HG03469 (cell line): ENCODE results near the gene TMEM150A.
"Not testable (repeated sequence)": the region's sequence is repeated elsewhere in the genome, so short reads cannot be mapped to it uniquely, and the experiment has no call there.

Source experiments
- ATAC-seq: cut with Tn5 transposase; IDR thresholded peaks from one replicate; pipeline ENCODE4 v1.9.1; 2021; ENCODE audit warnings: mild to moderate bottlenecking, moderate library complexity, moderate number of reproducible peaks; ENCODE audit not compliant: unreplicated experiment

Gene TMEM150A

DNA sequence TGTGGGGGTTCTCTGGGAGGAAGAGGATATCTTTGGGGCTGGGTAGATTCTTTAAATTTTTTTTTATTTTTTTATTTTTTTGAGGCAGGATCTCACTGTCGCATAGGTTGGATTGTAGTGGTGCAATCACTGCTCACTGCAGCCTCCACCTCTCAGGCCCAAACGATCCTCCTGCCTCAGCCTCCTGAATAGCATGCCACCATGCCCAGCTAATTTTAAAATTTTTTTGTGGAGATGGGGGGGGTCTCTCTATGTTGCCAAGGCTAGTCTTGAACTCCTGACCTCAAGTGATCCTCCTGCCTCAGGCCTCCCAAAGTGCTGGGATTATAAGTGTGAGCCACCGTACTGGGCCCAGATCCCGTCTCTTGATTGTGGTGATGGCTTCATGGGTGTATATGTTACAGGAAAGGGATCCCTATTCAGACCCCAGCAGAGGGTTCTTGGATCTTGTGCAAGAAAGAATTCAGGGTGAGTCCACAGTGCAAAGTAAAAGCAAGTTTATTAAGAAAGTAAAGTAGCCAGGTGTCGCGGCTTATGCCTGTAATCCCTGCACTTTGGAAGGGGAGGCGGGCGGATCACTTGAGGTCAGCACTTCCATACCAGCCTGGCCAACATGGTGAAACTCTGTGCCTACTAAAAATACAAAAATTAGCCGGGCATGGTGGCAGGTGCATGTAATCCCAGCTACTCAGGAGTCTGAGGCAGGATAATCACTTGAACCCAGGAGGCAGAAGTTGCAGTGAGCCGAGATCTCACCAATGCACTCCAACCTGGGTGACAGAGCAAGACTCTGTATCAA, 11.4 kb upstream of the TMEM150A start:
- no peak for ATAC-seq

DNA sequence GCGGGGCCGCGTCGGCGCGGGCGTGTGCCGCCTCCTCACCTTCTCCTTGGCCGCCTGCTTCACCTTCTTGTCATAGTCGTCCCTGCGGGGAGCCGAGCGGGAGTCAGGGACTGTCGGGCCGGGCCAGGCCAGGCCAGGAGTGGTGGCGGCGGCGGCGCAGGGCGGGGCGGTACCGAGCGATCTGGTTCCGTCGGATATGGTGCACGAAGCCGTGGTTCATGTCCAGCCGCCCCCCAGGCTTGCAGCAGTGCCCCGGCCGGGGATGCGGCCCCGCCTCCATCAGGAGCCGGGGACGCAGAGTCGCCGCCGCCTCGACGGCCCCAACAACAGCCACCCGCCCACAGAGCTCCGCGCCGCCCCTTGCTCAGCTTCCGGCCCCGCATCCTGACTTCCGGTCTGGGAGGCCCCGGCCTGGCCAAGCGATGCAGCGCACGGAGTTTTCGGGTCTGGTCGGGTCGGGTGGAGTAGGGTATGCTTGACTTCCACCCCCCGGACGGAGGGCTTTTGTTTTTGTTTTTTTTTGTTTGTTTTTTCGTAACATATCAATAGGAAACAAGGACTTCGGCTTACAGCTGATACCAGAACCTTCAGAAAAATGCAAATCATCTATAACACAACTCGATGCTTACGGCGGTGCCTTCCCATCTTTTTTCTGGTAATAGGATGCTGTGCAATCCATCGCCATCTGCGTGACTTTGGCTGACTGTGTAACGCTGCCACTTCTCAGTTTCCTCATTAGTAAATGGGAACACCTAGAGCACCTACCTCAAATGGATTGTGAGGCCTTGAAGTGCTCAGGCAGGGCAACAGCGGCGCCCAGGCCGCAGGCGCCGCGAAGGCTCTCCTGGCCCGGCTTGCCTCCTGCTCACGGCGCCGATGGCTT, 9.4 kb upstream of the TMEM150A start, which contains the start of gene C2orf68:
C2orf68 (minus strand) TSS at position 362 of the 883 bp plus-strand sequence; CDS start at position 280, 82 bp downstream.
- peak; percentile 48 for ATAC-seq

DNA sequence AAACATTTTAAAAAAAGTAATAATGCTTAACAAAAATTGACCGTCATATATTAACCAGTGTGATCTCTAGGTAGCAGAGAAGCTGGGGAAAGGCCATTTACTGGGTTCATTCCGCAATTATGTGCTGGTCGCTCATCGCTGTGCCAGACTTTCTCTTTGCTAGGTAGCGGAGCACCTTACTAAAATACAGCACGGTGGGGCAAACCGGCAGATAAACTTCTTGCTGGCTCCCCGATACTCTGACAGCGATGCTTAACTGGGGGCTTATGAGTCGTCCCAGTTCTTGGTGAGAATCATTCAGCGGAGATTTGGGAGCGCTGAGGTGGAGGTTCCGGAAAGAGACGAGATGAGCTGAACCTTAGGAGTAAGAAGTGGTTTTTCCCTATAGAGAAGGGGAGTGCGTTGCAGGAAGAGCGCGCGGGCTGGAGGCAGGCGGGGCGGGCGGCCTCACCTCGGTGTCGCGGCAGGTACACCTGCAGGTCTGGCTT, 8.8 kb upstream of the TMEM150A start:
- ATAC-seq: no peak

DNA sequence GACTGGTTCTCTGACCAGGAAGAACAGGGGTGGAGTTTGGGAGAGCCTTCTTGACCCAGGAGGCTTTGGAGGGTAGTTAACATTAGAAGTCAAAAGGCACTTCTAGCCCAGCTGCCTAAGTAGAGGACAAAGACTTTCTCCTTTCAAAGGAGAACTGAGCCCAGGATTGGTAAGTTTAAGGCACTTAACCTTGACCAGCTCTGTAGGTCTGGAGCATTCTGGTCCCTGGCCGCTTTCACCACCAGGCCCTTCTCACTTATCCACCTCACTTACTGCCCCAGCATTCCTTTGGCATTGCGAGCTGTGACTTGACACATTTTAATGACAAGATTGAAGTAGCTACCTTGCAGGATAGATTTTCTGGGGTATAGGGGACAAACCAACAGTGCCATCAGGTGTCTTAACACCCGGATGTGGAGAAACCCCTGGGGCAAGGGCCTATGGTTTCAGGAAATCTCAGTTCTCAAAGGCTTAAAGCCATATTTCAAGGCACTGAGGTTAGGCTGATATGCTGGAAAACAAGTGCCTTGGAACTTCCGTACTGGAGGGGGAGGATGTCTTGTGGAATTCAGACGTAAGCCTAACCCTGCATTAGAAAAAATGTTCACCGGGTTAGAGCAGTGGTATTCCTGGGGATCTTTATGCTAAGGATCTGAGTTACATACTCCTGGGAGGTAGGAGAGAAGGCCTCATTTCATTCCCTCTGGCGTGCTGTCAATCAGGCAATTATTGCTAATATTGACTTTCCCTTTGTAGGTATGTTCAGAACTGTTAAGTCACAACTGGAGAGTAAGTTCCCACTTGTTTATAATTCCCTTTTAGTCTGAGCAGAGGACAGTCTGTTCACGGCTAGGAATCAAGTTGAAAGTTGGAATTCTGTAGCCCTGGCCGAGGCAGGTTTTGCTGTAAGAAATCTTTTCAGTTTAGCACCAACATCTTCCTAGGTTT, 5.0 kb upstream of the TMEM150A start:
- ATAC-seq: no peak

DNA sequence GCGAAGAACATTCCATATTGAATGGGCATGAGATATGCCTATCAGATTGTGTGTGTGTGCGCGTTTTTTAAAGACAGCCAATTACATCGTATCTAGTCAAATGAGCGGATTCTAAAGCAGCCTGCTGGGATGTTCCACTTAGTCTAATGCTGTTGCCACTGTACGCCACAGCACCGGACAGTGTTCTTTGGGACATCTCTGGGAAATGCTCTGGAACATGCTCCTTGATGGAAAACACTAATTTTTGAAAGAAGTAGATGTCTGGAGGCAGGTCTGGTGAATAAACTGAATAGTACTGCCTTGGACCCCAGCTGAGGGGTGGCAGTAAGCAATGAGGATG, 3.6 kb upstream of the TMEM150A start:
- no peak for ATAC-seq

DNA sequence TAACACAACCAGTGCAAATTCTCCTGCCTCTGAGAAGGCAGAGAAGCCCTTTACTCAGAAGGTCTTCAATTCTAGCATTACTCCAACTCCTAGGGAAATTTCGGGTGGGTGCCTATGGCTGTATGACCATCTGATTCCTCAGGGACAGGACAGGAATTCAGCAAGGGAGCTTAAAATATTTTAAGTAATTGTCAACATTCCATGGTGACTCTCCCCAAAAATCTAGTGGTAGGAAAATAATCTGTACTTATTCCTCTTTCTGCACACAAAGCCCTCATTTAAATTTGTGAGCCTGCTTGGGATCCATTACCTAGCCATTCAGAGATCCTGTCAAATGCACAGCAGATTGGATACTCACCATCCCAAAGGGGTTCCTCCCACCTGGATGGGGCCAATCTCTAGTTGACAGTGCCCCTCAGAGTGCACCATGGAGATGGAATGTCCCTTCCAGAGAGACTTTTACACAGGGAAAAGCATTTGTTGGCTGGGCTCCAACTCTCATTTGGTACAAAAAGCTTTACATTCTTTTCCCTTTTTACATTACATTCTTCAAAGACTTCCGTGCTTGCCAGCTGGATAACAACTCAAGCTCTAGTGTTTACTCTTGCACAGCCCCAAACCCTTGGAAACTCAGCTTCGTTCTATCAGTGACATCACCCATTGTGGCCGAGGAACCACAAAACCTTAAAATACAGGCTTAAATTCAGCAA, 3.1 kb upstream of the TMEM150A start:
- ATAC-seq: no peak

DNA sequence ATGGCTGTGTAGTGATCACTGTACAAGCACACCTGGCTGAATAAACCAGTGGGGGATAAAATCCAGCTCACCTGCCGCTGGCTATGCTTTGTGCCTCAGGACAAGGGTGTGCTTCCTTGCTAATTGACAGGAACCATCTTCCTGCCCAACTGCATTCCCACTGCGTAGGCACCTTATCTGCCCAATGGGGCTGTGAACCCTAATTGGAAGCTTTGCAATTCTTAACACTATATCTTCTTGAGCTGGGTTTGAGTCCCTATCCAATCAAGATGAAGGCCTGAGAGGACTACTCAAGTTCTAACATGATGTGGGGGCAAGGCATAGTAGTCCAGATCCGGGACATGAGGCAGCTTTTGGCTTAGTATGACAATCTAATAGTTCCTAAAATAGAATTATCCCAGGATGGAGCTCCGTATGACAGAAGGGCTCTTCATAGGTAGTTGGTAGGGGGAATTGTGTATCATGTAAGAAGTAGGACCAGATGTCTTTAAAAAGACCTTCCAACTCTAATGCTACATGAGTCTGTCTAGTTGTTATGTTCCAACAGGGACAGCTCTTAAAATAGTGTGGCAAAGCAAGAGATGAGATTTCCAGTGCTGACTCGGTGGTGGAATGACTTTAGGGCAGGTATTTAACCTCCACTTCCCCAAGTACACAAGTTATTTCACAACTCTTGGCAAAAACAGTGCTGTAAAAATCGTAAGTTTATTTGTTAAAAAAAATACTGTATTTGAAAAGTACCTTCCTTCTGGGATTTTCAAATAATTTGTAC, 2.3 kb upstream of the TMEM150A start:
- no peak for ATAC-seq

DNA sequence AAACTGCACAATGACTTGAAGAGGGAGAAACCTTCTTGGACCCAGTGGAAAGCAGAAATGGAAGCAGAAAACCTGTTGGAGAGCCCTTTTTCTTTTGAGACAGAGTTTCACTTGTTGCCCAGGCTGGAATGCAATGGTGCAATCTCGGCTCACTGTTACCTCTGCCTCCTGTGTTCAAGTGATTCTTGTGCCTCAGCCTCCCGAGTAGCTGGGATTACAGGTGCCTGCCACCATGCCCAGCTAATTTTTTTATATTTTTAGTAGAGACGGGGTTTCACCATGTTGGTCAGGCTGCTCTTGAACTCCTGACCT, 1.6 kb upstream of the TMEM150A start:
- ATAC-seq: not testable (repeated sequence)

DNA sequence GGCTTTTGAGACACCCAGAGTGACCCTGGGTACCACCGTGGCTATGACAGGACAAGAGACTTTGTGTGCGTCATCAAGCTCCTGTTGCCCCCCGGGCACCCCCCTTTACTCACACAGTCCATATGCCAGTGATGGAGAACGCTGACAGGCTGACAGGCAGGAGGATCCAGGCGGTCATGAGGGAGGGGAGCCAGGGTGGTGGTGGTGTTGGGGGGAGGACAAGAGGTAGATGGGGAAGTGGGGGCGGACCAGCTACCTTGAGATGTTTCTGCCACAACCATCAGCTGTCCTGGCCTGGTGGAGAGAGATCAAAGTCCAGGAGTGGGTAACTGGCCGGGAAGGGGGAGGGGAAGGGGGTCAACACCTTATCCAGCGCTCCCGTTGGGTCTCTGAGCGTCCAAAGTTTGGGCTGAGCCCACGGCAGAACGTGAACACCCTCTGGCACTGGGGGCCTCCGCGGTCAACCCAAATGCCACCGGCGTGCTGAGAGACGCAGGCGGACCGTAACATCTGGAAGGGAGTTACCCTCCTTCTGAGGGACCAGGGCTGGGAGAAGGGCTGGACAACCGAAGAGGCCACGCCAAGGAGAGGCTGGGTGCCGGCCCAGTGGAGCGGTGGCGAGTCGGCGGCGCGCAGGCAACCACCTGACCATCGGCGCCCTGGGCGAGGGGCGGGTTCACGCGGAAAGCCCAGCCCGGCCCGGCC, 575 bp downstream of the TMEM150A start:
- ATAC-seq: peak; percentile 6

DNA sequence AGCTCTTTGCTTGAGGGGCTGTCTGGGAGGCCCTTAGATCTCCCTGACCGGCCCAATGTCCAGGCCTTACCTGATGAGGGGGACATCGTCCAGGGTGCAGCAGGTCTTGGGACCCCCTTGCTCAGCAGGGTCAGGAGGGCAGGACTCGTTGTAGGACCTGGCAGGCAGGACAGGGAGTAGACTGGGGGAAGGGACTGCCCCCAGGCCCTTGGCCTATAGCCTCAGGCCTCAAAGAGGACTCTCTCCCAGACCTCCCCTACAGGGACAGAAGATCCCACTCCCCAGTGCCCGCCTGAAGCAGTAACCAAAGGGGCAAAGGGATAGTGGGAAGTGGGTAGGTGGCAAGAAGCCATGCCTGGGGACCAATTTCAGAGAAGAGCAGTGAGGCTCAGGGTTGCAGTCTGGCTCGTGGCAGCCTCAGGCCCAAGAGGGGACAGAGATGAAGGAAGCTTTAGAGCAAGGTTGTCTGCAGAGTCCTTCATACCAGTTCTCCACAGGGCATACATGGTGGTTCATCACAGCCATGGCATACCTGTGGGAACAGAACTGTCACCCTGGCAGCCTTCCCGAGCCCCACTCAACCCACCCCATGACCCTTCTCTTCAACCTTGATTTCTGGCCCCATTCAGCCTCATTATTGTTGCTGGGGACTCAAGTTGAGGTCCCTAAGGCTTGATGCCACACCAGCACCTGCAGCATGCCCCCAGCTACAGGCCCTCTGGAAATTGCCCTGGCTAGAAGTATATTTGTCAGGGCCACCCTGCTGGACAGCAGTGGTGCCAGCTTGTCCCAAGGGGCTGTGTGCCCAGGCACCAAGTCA, 1.3 kb downstream of the TMEM150A start:
- no peak for ATAC-seq

DNA sequence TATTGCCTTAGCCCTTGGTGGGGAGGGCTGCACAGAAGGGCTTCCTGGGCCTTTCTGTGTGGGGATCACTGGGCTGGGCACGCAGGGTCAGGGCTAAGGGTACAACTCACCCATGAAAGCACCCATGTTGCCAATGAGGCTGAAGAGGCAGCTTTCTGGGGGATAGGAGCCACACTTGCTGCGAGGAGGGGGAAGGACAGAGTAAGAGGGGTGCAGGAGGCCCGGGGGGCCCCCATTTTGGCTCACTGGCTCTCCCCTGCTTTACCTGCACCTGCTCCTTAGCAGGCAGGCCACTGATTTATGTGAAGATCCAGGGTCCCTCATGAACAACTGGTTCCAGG, 2.3 kb downstream of the TMEM150A start:
- ATAC-seq: no peak

DNA sequence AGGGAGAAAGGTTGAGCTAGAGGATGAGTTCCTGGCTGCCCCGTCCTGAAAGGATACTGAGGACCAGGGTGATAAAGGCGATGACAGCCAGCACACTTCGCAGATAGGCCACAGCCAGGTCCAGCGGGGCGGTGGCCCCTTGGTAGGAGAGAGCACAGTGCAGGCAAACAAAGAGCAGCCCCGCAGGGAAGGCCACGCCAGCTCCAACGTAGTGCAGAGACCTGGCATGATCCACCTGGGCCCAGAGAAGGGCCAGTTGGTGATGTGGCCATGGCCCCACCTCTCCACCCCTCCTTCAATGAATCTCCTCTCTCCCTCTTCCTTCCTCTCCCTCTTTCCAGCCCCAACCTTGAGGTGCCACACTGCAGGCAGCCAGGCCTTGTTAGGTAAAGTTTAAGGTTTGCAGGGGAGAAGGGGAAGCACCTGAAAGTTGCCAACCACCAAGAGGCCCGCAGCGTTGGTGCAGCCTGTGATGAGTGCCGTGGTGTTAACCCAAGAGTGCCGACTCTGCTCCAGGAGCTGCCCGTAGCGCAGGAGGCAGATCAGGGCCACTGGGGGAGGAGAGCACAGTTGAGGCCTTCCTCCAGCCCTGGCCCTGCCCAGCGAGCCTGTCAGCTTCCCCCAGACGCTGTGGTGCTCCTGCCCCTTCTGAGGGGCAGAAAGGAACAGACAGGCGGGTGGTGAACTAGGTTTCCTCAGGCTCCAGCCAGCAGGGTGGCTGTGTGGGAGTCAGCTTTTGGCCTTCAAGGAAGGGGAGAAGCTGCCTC, 2.8 kb downstream of the TMEM150A start:
- ATAC-seq: no peak

DNA sequence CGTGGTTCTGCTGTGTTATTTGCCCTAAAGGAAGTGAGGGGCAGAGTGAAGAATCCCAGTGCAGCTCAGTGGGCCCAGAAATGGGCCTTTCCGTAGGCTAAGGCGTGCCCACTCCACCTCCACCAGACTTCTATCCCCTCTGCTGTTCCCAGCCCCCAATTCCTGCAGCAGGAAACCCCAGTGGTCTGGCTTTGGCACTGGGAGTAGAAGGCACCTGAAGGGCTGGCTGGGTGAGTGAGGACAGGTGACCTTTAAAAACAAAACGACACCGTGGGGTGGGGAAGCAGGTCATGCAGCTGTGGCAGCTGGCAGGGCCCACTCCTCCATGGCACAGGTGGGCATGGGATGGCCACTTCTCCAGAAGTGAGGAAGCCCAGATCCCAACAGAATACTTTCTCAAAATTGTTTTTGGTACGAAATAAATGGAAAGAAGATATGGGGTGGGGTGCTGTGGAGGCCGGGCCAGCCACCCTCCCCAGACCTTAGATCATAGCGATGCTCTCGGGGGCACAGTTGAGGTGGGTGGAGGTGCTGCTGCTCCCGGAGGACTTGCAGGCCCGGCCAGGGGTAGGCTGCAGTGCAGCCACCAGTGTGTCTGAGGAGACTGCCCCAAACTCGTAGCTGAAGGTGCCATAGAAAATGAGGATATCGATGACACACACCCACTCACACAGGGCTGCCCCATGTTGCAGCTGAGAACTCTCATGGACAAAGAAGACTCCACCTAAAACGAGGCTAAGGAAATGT, 3.7 kb downstream of the TMEM150A start:
- ATAC-seq: no peak

DNA sequence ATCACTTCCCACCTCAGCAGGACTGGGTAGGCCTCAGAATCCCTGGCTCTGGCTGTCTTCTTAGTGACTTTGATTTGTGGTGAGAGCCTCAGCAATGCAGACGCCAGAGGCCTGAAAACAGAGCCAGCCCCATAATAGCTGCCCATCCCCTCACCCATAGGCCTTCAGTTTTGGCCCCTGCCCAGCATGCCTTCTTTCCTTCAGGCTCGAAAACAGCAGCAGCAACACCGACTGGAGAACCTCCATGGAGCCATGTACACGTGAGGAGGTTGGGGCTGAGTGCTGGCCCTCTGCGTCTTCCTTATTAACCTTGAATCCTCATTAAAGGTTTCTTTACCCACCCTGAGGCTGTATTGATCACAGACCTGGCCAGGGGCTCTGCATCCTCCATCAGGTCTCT, 5.3 kb downstream of the TMEM150A start:
- ATAC-seq: no peak

DNA sequence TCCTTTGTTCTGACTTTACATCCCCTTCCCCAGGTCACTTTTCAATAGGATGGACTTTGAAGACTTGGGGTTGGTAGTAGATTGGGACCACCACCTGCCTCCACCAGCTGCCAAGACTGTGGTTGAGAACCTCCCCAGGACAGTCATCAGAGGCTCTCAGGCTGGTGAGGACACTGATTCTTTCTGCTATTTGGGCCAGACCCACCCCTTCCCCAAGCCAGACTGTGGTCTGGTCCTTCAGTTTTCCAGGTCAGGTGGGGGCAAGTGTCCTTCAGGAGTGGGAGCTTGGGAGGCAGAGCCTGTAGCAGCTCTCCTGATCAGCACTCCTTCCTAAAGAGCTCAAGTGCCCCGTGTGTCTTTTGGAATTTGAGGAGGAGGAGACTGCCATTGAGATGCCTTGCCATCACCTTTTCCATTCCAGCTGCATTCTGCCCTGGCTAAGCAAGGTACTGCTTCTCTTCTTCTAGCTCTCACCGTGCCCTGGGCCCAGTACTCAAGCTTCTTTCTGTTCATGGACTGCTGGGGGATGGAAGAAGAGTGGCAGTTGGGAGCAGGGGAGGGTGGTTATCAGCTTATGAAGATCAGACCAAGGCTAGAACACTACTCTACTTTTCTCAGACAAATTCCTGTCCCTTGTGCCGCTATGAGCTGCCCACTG, 5.9 kb downstream of the TMEM150A start:
- no peak for ATAC-seq

DNA sequence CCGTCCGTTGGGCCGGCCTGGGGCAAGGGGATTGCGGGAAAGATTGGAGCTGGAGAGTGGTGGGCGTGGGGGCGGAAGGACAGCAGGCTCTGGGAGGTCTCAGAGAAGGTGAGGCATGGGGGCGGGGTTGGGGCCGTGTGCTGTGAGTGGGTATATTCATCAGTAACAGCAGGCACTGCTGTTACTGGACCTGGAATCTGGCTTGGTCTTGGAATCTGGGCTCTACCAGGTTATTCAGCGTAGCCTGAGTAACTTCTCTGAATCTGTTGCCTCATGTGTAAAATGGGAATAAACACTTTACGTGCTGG, 6.5 kb downstream of the TMEM150A start:
- no peak for ATAC-seq
